ENCODE results near the gene ZNF91.

DNA sequence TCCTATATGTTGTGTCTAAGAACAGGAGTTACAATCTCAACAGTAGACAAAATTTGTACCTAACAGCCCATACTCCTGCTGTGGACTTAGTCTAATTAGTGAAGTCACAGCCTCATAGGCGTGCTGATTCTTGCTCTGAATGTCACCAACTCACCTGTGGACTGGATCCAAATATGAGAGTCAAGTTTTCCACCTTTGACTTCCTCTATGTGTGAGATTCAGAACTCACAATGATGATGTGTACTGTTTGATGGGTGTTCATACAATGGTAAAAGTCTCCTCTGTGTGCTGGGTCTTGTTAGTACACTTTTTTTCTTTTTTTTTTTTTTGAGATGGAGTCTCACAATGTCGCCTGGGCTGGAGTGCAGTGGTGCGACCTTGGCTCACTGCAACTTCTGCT lies 7.8 kb upstream of the ZNF91 start:
- TF ChIP-seq EZH2 (IDR thresholded peaks at IDR 0.05; ENCODE audit: low read depth) = no peak
- TF ChIP-seq, protein P1, sequence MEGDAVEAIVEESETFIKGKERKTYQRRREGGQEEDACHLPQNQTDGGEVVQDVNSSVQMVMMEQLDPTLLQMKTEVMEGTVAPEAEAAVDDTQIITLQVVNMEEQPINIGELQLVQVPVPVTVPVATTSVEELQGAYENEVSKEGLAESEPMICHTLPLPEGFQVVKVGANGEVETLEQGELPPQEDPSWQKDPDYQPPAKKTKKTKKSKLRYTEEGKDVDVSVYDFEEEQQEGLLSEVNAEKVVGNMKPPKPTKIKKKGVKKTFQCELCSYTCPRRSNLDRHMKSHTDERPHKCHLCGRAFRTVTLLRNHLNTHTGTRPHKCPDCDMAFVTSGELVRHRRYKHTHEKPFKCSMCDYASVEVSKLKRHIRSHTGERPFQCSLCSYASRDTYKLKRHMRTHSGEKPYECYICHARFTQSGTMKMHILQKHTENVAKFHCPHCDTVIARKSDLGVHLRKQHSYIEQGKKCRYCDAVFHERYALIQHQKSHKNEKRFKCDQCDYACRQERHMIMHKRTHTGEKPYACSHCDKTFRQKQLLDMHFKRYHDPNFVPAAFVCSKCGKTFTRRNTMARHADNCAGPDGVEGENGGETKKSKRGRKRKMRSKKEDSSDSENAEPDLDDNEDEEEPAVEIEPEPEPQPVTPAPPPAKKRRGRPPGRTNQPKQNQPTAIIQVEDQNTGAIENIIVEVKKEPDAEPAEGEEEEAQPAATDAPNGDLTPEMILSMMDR (conservative IDR thresholded peaks at IDR 0.05) = no peak
